NCI-H82 (cell line): ENCODE data around the gene L1TD1.
"Not testable (repeated sequence)": the region's sequence is repeated elsewhere in the genome, so short reads cannot be mapped to it uniquely, and the experiment has no call there.

Source experiments
- DNase-seq: peaks from one replicate; lab custom pipeline; 2025; lab: John Stamatoyannopoulos, UW

Gene L1TD1

GRCh38 chr1:62194651-62195544 lies at the start of gene L1TD1:
Gene L1TD1 (plus strand): TSS chr1:62194849. CDS start chr1:62206629, 11,780 bp downstream.
- no peak for DNase-seq

- no peak for DNase-seq
Observed at GRCh38 chr1:62159940-62160348, 34.7 kb upstream of the L1TD1 start.

GRCh38 chr1:62161711-62162110 lies 32.9 kb upstream of the L1TD1 start:
- no peak for DNase-seq

GRCh38 chr1:62170380-62170779 lies 24.3 kb upstream of the L1TD1 start:
- DNase-seq, result not testable (repeated sequence)

DNA sequence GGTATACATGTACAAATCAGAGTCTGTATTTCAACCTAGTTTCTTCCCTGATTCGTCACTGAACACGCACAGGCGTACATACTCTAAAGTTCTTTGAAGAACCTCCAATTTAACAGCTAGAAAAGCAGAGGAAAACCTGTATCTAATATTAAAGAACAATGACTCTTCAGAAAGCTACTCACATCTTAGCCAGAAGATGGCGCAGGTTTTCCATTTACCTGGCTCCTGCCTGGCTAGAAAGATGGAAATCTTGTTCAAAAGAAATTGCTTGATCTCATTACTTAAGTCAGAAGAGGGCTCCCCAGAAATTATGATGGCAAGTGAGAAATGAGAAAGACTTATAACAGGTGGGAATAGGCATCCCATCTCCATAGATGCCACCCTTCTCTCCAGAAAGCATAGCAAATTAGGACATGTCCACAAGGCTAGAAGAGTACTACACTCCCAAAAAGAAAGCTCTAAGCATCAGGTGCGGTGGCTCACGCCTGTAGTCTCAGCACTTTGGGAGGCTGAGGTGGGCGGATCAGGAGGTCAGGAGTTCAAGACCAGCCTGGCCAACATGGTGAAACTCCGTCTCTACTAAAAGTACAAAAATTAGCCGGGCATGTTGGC lies 19.0 kb upstream of the L1TD1 start:
- peak; percentile 82 for DNase-seq

DNA sequence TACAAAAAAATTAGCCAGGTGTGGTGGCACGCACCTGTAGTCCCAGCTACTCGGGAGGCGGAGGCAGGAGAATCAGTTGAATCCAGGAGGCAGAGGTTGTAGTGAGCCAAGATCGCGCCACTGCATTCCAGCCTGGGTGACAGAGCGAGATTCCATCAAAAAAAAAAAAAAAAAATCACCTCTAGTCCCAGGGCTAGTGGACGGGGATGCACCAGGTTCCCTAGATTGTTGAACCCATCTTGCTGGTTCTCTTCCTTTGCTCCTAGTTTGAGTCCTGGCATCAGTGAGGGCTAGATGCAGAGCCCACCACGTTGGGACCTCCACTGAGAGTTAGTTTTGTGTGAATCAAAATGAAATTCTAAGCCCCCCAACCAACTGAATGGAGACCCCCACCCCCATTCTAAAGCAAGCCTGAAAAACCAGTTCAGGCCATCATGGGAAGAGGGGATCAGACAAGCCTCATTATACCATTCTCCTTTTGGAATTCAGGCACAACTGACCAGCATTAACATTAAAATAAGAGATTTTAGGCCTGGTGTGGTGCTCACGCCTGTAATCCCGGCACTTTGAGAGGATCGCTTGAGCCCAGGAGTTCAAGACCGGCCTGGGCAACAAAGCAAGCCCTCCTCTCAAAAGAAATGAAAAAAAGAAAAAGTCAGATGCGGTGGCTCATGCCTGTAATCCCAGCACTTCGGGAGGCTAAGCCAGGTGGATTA lies 17.9 kb upstream of the L1TD1 start:
- peak; percentile 19 for DNase-seq

- peak; percentile 62 for DNase-seq
Observed at GRCh38 chr1:62177621-62178020, 17.0 kb upstream of the L1TD1 start.

DNA sequence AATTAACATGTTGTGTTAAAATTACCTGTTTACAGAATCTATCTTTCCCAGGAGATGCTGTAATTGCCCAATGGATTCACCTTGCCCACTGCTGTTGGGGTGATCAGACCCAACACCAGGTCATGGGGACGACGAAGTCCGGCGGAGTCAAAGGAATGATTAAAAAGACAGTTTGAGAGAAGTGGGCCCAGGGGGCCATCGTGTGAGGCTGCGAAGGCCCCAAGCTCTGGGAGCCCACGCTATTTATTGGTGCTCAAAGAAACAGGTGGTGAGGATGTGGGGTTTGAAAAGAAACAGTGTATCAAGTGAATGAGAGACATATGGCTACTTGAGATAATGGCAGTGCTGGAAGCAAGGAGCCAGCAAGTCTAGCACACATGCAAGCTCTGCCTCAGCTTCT lies 16.3 kb upstream of the L1TD1 start:
- peak; percentile 62 for DNase-seq

DNA sequence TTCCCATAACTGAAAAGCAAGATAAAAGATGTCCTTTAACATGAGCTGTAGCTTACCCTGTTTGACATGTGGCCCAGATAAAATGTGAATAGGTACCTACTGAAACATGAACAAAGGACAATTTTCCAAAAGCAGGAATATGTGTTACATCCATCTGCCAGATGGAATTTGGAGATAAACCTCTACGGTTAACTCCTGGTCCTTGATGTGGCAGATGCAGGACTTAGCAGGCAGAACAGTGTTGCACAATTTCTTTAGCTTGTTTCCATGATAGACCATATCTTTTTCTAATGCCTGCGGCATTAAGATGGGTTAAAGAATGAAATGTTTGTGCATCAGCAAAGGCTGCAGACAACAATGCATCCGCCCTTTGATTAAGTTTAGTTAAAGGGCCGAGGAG lies 14.6 kb upstream of the L1TD1 start:
- peak; percentile 31 for DNase-seq

- peak; percentile 14 for DNase-seq
Observed at GRCh38 chr1:62180639-62181038, 14.0 kb upstream of the L1TD1 start.

DNA sequence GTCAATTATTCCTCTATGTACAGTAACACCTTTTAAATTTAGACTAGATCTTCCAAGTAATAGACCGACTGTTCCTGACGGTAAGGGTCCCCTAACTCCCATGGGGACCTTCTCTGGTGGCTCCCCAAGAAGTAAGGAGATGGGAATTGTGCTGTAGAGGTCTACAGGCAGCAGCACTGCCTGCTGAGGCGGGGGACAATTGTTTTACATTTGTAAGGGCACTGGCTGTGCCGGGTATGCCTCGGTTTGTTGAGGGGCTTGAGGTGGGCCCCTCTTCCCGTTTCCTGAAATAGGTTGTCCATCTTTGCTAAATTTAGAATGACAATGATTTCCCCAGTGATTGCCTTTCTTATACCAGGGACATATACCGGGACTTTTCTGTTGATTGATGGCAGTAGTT lies 13.1 kb upstream of the L1TD1 start:
- no peak for DNase-seq

DNA sequence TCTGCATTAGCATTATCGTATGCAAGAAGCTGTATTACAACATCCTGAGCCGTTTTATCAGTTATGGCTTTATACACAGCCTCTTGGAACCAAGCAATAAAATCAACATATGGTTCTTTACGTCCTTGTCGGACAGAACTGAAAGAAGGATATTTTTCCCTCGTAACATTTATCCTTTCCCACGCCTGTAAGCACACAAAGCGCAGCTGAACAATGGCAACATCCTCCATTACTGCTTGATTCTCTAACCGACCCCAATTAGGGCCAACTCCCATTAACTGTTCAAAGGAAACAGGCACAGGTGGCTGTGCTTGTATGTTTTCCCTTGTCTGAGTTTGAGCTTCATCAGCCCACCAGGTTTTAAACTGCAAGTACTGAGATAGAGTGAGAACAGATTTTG lies 12.5 kb upstream of the L1TD1 start:
- not testable (repeated sequence) for DNase-seq

GRCh38 chr1:62183164-62184020 lies 11.3 kb upstream of the L1TD1 start:
- DNase-seq, result peak; percentile 88

DNA sequence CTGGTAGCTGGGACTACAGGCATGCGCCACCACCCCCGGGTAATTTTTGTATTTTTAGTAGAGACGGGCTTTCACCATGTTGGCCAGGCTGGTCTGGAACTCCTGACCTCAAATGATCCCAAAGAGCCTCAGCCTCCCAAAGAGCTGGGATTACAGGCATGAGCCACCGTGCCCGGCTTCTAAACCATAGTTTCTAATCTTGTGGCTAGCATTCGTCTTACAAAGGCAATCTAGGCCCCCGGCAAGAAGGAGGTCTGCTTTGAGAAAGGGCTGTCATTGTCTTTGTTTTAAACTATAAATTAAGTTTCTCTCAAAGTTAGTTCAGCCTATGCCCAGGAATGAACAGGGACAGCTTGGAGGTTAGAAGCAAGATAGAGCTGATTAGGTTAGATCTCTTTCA lies 10.3 kb upstream of the L1TD1 start:
- DNase-seq, result peak; percentile 54

DNA sequence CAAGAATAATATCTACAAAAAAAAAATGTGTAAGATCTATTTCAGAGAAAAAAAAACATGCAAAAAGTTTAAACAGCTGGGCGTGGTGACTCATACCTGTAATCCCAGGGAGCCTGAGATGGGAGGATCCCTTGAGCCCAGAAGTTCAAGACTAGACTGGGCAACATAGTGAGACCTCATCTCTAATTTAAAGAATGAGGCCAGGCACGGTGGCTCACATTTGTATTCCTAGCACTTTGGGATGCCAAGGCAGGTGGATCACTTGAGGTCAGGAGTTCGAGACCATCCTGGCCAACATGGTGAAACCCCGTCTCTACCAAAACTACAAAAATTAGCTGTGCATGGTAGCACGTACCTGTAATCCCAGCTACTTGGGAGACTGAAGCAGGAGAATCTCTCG lies 9.4 kb upstream of the L1TD1 start:
- DNase-seq, result not testable (repeated sequence)

DNA sequence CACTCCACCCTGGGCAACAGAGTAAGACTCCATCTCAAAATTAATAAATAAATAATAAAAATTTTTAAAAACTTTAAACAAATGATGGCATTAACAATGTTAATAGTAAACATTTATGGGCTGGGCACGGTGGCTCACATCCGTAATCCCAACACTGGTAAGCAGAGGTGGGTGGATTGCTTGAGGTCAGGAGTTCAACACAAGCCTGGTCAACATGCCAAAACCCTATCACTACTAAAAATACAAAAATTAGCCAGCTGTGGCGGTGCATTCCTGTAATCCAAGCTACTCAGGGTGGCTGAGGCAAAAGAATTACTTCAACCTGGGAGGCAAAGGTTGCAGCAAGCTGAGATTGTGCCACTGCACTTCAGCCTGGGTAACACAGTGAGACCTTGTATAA lies 9.0 kb upstream of the L1TD1 start:
- no peak for DNase-seq

- no peak for DNase-seq
Observed at GRCh38 chr1:62187548-62187947, 7.1 kb upstream of the L1TD1 start.

DNA sequence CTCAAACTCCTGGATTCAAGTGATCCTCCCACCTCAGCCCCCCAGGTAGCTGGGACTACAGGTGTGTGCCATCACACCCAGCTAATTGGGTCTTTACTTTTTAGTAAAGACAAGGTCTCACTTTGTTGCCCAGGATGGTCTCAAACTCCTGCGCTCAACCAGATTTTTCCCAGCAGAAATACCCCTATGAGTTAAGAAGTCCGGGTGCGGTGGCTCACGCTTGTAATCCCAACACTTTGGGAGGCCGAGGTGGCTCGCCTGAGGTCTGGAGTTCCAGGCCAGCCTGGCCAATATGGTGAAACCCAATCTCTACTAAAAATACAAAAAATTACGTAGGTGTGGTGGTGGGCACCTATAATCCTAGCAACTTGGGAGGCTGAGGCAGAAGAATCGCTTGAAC lies 6.5 kb upstream of the L1TD1 start:
- DNase-seq, result no peak

DNA sequence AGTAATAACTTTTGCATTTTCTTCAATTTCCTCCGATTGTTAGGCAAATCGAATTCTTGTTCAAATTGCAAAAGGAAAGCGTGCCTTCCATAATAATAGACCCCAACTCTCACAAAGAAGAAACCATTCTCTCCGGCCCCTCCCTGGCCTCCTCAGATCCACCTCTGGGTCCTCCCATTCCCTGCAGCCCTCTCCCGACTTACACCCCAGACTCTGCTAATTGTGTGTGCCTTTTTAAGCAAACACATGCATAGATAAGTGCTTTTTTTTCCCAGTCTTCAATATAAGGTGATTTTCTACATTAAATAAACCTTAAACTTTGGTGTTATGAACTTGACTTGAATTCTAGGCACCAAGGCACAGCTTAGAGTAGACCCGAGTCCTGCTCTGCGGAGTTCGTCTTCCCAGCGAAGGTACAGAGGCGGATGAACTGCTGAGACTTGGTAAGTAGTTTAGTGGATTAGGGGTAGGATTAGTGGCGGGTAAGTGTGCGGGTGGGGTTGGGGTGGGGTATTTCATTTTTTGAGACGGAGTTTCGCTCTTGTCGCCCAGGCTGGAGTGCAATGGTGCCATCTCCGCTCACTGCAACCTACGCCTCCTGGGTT lies 1.5 kb downstream of the L1TD1 start:
- peak; percentile 95 for DNase-seq

DNA sequence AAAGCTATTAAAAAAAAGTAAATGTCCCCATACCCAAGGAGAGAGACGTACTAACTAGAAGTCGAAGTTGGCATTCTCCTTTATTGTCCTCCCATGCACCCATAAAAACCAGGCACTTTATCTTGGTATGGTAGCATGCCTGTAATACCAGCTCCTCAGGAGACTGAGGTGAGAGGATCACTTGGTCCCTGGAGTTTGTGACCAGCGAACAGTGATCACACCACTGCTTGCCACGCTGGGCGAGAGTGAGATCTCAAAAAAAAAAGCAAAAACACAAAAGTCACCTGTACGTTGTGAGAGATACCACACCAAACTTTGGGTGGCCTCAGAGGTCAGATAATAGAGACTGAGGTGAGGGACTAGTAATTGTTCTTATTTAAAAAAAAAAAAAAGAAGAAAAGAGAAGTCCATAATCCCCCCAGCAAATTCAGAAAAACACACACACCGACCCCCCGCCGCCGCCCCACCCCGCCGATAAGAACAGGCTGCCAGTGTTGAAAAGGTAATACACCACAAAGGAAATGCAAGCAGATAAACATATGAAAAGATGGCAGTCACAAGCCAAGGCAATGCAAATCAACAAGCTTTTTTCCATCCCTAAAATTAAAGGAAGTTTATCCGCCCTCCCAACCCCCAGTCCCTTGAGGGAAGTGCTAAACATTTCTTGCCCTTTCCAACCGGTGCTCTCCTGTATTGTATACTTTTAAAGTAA lies 3.6 kb downstream of the L1TD1 start:
- no peak for DNase-seq

DNA sequence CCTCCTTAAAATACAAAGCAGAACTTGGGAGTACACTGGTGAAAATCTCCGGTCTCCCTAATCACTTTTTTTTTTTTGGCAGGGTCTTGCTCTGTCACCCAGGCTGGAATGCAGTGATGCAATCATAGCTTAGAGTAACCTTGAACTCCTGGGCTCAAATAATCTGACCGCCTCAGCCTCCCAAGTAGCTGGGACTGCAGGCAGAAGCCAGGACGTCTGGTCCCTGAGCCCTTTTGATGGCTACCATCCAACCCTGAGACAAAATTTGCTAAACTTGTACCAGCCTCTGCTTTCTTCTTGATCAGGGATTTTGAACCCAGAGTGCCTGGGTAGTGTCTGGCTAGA lies 4.1 kb downstream of the L1TD1 start:
- no peak for DNase-seq
